K562 (cell line): Measurements from ENCODE around the gene SFSWAP. TPM values are rescaled to one million over a fixed set of nuclear protein-coding genes. Genes with fewer than 3 reads are reported as not detected.
A peak's percentile ranks its signal among the peaks of the same experiment; 100 is the strongest.

ENCODE experiments used
- ATAC-seq: fragments of 200-7000 bp; cut with Tn5 transposase; 3 replicates; pipeline ENCODE4 v1.9.1; 2020; ENCODE audit warnings: moderate library complexity
- BruUV-seq: library from RNA; stranded (reverse); fragments of 400-500 nt; replicated peaks from 2 replicates; lab custom pipeline; 2021; lab: Mats Ljungman, UMichigan
- CTCF ChIA-PET: fragments of 300-600 bp; formaldehyde crosslinking; extraction: SDS; loops from one replicate; lab custom pipeline; 2021; ENCODE audit warnings: low intra/inter-chr PET ratio; lab: Yijun Ruan, JAX
- POLR2A ChIA-PET: fragments of 300-600, 350-650 bp; sonication (Branson Sonifier 250); formaldehyde crosslinking; extraction: SDS; loops from one replicate; lab custom pipeline; 2021; ENCODE audit warnings: antibody characterized with exemption, inconsistent platforms; lab: Yijun Ruan, JAX
- DNase-seq, 4 experiments: peaks; one replicate each; pipeline versions ENCODE4 v3.0.0 to v3.0.0-alpha.2; 2011 to 2018; ENCODE audit warnings: low spot score in 3 of 4, mixed read lengths in 3 of 4; ENCODE audit errors: extremely low read depth in 1 of 4
- FAIRE-seq: peaks from 2 replicates; lab custom pipeline; 2011; peaks lifted over from hg19 to GRCh38; lab: Jason Lieb, UNC
- H2AFZ ChIP-seq: 2 replicates; pipeline ENCODE4 v1.6.0; 2011; ENCODE audit warnings: low read depth, low read length, control low read depth, inconsistent platforms
- H3K27ac ChIP-seq: fragments of 200-600 bp; 3 replicates; pipeline ENCODE4 v1.8.0; 2011; ENCODE audit warnings: low read depth, mild to moderate bottlenecking, control low read depth, inconsistent platforms, low read length, moderate library complexity, mixed read lengths; ENCODE audit errors: extremely low read depth
- H3K27me3 ChIP-seq, 2 experiments: fragments of 300-600 bp in 1 of 2; 2 replicates in 1 of 2; 3 replicates in 1 of 2; pipeline versions ENCODE4 v1.6.0 to v1.8.0; 2011; ENCODE audit warnings: inconsistent platforms in 2 of 2, low read length in 2 of 2, mild to moderate bottlenecking in 1 of 2, mixed read lengths in 1 of 2, moderate library complexity in 1 of 2; ENCODE audit not compliant: control insufficient read depth in 2 of 2, insufficient read depth in 2 of 2
- H3K36me3 ChIP-seq: fragments of 300-600 bp; 3 replicates; pipeline ENCODE4 v1.8.0; 2011; ENCODE audit warnings: mild to moderate bottlenecking, low read length, inconsistent platforms; ENCODE audit not compliant: control insufficient read depth, insufficient read depth
- H3K4me1 ChIP-seq, 2 experiments: fragments of 200-600 bp in 1 of 2; replicated peaks in 1 of 2; 2 replicates in 1 of 2; 3 replicates in 1 of 2; pipeline versions ENCODE4 v1.5.1 to v1.8.0; 2011; ENCODE audit warnings: inconsistent platforms in 2 of 2, low read length in 2 of 2, mild to moderate bottlenecking in 1 of 2, mixed read lengths in 1 of 2, moderate library complexity in 1 of 2; ENCODE audit not compliant: control insufficient read depth in 2 of 2, insufficient read depth in 2 of 2
- H3K4me2 ChIP-seq: 2 replicates; pipeline ENCODE4 v1.6.1; 2011; ENCODE audit warnings: low read length, control low read depth, inconsistent platforms, mixed read lengths; ENCODE audit not compliant: insufficient read depth
- H3K4me3 ChIP-seq: fragments of 200-600 bp; sonication (generic), shearing (Covaris generic); 2 replicates; pipeline ENCODE4 v1.5.1; 2016; ENCODE audit warnings: control low read depth, inconsistent platforms
- H3K79me2 ChIP-seq: fragments of 200-600 bp; 3 replicates; pipeline ENCODE4 v1.8.0; 2011; ENCODE audit warnings: low read length, inconsistent platforms; ENCODE audit not compliant: control insufficient read depth, insufficient read depth
- H3K9ac ChIP-seq, 2 experiments: 2 replicates each; pipeline versions ENCODE4 v1.6.0 to v1.6.1; 2011; ENCODE audit warnings: low read depth in 2 of 2, low read length in 2 of 2, control low read depth in 1 of 2, inconsistent platforms in 1 of 2, mild to moderate bottlenecking in 1 of 2, mixed read lengths in 1 of 2; ENCODE audit not compliant: insufficient read depth in 1 of 2
- H3K9me1 ChIP-seq: one replicate; pipeline ENCODE4 v1.6.0; 2011; ENCODE audit warnings: inconsistent platforms, mild to moderate bottlenecking, low read length, moderate library complexity; ENCODE audit not compliant: control insufficient read depth, insufficient read depth
- H3K9me3 ChIP-seq: replicated peaks from 2 replicates; pipeline ENCODE4 v1.5.1; 2011; ENCODE audit warnings: low read depth, low read length, inconsistent platforms; ENCODE audit not compliant: control insufficient read depth, insufficient read depth
- H4K20me1 ChIP-seq: replicated peaks from 2 replicates; pipeline ENCODE4 v1.6.1; 2011; ENCODE audit warnings: low read length, inconsistent platforms, mixed read lengths; ENCODE audit not compliant: control insufficient read depth, insufficient read depth
- BCOR ChIP-seq: fragments of 450-650 bp; IDR thresholded peaks from 2 replicates; pipeline ENCODE4 v1.6.1; 2016
- ETV5 ChIP-seq: sonication (generic); formaldehyde crosslinking; IDR thresholded peaks from 2 replicates; pipeline ENCODE4 v1.4.0; 2020; ENCODE audit warnings: low read depth, mild to moderate bottlenecking, missing genetic modification reagents
- NELFE ChIP-seq: IDR thresholded peaks from 2 replicates; pipeline ENCODE4 v1.6.1; 2011; ENCODE audit warnings: mild to moderate bottlenecking; ENCODE audit not compliant: insufficient read depth, insufficient read length
- NFXL1 ChIP-seq: fragments of 450-650 bp; formaldehyde crosslinking; IDR thresholded peaks from 2 replicates; pipeline ENCODE4 v1.4.0; 2021; ENCODE audit warnings: mild to moderate bottlenecking
- ZFP36 ChIP-seq: fragments of 150-350 bp; IDR thresholded peaks from 2 replicates; pipeline ENCODE4 v1.6.1; 2018; ENCODE audit warnings: low read length, low read depth; ENCODE audit not compliant: partially characterized antibody
- ZNF398 ChIP-seq: fragments of 250-450 bp; sonication (Bioruptor Pico); IDR thresholded peaks from 2 replicates; pipeline ENCODE4 v1.8.0; 2021; ENCODE audit warnings: moderate library complexity, mild to moderate bottlenecking, inconsistent platforms
- ZNF436 ChIP-seq: fragments of 250-450, 450-650 bp; sonication (Bioruptor Pico); formaldehyde crosslinking; IDR thresholded peaks from 2 replicates; pipeline ENCODE4 v1.7.0; 2020; ENCODE audit warnings: mild to moderate bottlenecking
- ZNF780A ChIP-seq: fragments of 250-450 bp; sonication (Bioruptor Pico); IDR thresholded peaks from 2 replicates; pipeline ENCODE4 v1.5.0; 2021; ENCODE audit warnings: mild to moderate bottlenecking
- WGBS: fragments of 100-300 bp; shearing (Covaris generic); methylation state at CpG from one replicate; pipeline ENCODE4 v1.1.6; 2016; ENCODE audit warnings: low coverage, mixed read lengths; ENCODE audit not compliant: insufficient coverage; ENCODE audit errors: missing lambda C conversion rate; 5-methylcytosine and 5-hydroxymethylcytosine counted together
- in situ Hi-C: fragments of 300-500 bp; cut with MboI; formaldehyde crosslinking; loops from 4 replicates; pipeline ENCODE4 v1.15.0; 2018; ENCODE audit warnings: inconsistent platforms, mixed read lengths
- intact Hi-C: fragments of 100-400 bp; cut with micrococcal nuclease; formaldehyde crosslinking; loops from 2 replicates; pipeline ENCODE4 v1.14.2; 2022
- polyA plus RNA-seq, 8 experiments: library from polyadenylated mRNA; depleted of rRNA in 4 of 8; stranded (reverse) in 5 of 8; unstranded in 3 of 8; fragments of >200 nt; fragmentation: Nextera tagmentation in 2 of 8; fragmentation: Illumina TruSeq in 1 of 8; extraction: Ambion mirVana in 2 of 8; extraction: Trizol in 1 of 8; gene quantifications; 2 replicates each; pipeline versions ENCODE4 v1.2.1 to v1.2.3, GENCODE V29; 2011 to 2014; ENCODE audit warnings: inconsistent platforms in 1 of 8, missing spikeins in 1 of 8
- total RNA-seq, 7 experiments: library from RNA; depleted of rRNA in 6 of 7; stranded (reverse); fragments of >200 nt in 6 of 7; fragmentation: Illumina TruSeq in 2 of 7; extraction: Trizol in 2 of 7; gene quantifications; 2 replicates each; pipeline versions ENCODE4 v1.2.1 to v1.2.3, GENCODE V29; 2011 to 2021; ENCODE audit warnings: low replicate concordance in 1 of 7
- TF ChIP-seq, protein P1 (sequence below): sonication (generic); formaldehyde crosslinking; IDR thresholded peaks from 2 replicates; pipeline ENCODE4 v1.8.1; 2023; ENCODE audit warnings: mild to moderate bottlenecking, missing genetic modification reagents
- TF ChIP-seq, protein P2 (sequence below): sonication (generic); formaldehyde crosslinking; IDR thresholded peaks from 2 replicates; pipeline ENCODE4 v1.8.1; 2022; ENCODE audit warnings: missing genetic modification reagents
- TF ChIP-seq, protein P3 (sequence below), 3 experiments: fragments of 200-800 bp in 1 of 3; fragments of 250-450 bp in 1 of 3; fragments of 450-650 bp in 1 of 3; sonication (Bioruptor Pico) in 1 of 3; sonication (Bioruptor generic) in 1 of 3; formaldehyde crosslinking in 1 of 3; IDR thresholded peaks; 2 replicates each; pipeline versions ENCODE4 v1.6.1 to v1.8.0; 2016 to 2022; ENCODE audit warnings: mild to moderate bottlenecking in 2 of 3, missing genetic modification characterization in 2 of 3, missing compliant biosample characterization in 1 of 3, moderate library complexity in 1 of 3

The SFSWAP gene
- total and polyA plus RNA-seq, 9 of the 15 experiments (the other 6 are each of a cell fraction or from before 2014, with no cell fraction given), result 2.4 to 60.4 (median 32.6) TPM

GRCh38 chr12:131835616-131836171 is 124.8 kb downstream of the SFSWAP start:
- Histone ChIP-seq H3K9me1 (no peaks in the 10 kb centered on the region), H3K27me3 (no peaks in the 10 kb centered on the region), H3K4me3 (no peak overlapping the region), H3K79me2 (peaks cover 3% of the 10 kb centered on the region; the same call in 2 of the 3 replicates), H3K27ac (no peak overlapping the region), H3K4me1 (peaks cover 2 to 61% of the 10 kb centered on the region in 2 experiments; a peak in 3 of 5 replicates), H2AFZ (no peak overlapping the region), H4K20me1 (peaks cover 23% of the 10 kb centered on the region; the same call in 1 of the 2 replicates), H3K9me3 (no peaks in the 10 kb centered on the region), H3K4me2 (no peak overlapping the region), H3K36me3 (no peaks in the 10 kb centered on the region), H3K9ac (no peak overlapping the region)
- no TSS peak for BruUV-seq
- ChIA-PET POLR2A (interaction anchor here (0.7 to 1.4 kb wide), 3 partner anchors 10 to 213 kb away, joined by 3 to 4 read pairs (median 3); no protein-coding TSS in a partner anchor), CTCF (interaction anchor here (0.6 to 1.2 kb wide), 3 partner anchors 144 to 753 kb away, joined by 4 to 8 read pairs (median 4); no protein-coding TSS in a partner anchor)
- ATAC-seq (no peak), FAIRE-seq (peak; percentile 67), DNase-seq (no peak)
- no peak for TF ChIP-seq ZNF780A
- TF ChIP-seq ZNF436 (CRISPR knock-in tag), result peak; percentile 75; the same call in 1 of the 2 replicates
- TF ChIP-seq ZFP36, result peak; percentile 95
- no peak for TF ChIP-seq NELFE
- TF ChIP-seq NFXL1 (CRISPR knock-in tag), result no peak
- TF ChIP-seq ETV5 (CRISPR knock-in tag), result no peak
- TF ChIP-seq BCOR, result 0 out of 2 replicates have a peak, but pooled peaks have one; percentile 32
- TF ChIP-seq, protein P1, sequence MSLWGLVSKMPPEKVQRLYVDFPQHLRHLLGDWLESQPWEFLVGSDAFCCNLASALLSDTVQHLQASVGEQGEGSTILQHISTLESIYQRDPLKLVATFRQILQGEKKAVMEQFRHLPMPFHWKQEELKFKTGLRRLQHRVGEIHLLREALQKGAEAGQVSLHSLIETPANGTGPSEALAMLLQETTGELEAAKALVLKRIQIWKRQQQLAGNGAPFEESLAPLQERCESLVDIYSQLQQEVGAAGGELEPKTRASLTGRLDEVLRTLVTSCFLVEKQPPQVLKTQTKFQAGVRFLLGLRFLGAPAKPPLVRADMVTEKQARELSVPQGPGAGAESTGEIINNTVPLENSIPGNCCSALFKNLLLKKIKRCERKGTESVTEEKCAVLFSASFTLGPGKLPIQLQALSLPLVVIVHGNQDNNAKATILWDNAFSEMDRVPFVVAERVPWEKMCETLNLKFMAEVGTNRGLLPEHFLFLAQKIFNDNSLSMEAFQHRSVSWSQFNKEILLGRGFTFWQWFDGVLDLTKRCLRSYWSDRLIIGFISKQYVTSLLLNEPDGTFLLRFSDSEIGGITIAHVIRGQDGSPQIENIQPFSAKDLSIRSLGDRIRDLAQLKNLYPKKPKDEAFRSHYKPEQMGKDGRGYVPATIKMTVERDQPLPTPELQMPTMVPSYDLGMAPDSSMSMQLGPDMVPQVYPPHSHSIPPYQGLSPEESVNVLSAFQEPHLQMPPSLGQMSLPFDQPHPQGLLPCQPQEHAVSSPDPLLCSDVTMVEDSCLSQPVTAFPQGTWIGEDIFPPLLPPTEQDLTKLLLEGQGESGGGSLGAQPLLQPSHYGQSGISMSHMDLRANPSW, result no peak
- TF ChIP-seq, protein P2, sequence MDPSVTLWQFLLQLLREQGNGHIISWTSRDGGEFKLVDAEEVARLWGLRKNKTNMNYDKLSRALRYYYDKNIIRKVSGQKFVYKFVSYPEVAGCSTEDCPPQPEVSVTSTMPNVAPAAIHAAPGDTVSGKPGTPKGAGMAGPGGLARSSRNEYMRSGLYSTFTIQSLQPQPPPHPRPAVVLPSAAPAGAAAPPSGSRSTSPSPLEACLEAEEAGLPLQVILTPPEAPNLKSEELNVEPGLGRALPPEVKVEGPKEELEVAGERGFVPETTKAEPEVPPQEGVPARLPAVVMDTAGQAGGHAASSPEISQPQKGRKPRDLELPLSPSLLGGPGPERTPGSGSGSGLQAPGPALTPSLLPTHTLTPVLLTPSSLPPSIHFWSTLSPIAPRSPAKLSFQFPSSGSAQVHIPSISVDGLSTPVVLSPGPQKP (CRISPR knock-in tag), result no peak
- TF ChIP-seq, protein P3, sequence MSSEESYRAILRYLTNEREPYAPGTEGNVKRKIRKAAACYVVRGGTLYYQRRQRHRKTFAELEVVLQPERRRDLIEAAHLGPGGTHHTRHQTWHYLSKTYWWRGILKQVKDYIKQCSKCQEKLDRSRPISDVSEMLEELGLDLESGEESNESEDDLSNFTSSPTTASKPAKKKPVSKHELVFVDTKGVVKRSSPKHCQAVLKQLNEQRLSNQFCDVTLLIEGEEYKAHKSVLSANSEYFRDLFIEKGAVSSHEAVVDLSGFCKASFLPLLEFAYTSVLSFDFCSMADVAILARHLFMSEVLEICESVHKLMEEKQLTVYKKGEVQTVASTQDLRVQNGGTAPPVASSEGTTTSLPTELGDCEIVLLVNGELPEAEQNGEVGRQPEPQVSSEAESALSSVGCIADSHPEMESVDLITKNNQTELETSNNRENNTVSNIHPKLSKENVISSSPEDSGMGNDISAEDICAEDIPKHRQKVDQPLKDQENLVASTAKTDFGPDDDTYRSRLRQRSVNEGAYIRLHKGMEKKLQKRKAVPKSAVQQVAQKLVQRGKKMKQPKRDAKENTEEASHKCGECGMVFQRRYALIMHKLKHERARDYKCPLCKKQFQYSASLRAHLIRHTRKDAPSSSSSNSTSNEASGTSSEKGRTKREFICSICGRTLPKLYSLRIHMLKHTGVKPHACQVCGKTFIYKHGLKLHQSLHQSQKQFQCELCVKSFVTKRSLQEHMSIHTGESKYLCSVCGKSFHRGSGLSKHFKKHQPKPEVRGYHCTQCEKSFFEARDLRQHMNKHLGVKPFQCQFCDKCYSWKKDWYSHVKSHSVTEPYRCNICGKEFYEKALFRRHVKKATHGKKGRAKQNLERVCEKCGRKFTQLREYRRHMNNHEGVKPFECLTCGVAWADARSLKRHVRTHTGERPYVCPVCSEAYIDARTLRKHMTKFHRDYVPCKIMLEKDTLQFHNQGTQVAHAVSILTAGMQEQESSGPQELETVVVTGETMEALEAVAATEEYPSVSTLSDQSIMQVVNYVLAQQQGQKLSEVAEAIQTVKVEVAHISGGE (CRISPR knock-in tag; IDR thresholded peaks at IDR 0.05), result 0 out of 6 replicates have a peak, but pooled peaks of 1 of the 3 experiments have one; percentile 5
- TF ChIP-seq ZNF398 (CRISPR knock-in tag), result no peak
- 25% methylated on average over 7 of the region's 7 CpGs for WGBS
- intact Hi-C loops (loop anchor here (2.0 to 10.0 kb wide), 4 partner anchors 113 to 1071 kb away; partner anchors contain the start of gene EP400), in situ Hi-C loops (loop anchor here (10.0 kb wide), 1 partner anchor 731 kb away; no protein-coding TSS in a partner anchor)
